ELF-1 (cell line): ENCODE results near the gene NFIA.

ENCODE experiments used
- DNase-seq: peaks from one replicate; pipeline ENCODE4 v3.0.0-alpha.2; 2016; ENCODE audit warnings: low read depth, low spot score

Gene NFIA

GRCh38 chr1:61152469-61153105 lies 70.2 kb downstream of the NFIA start:
- no peak for DNase-seq

GRCh38 chr1:61156576-61157467 lies 74.5 kb downstream of the NFIA start:
- no peak for DNase-seq

GRCh38 chr1:61157468-61157987 lies 75.2 kb downstream of the NFIA start:
- DNase-seq, result no peak

- DNase-seq, result no peak
These were observed 76.2 kb downstream of the NFIA start for GRCh38 chr1:61158591-61158990.

GRCh38 chr1:61160526-61160925 lies 78.2 kb downstream of the NFIA start:
- no peak for DNase-seq

- no peak for DNase-seq
These were observed 80.3 kb downstream of the NFIA start for GRCh38 chr1:61162520-61163258.

- no peak for DNase-seq
These were observed 81.0 kb downstream of the NFIA start for GRCh38 chr1:61163355-61163754.

- DNase-seq, result no peak
These were observed 83.0 kb downstream of the NFIA start for GRCh38 chr1:61165402-61165801.

- DNase-seq, result no peak
These were observed 84.9 kb downstream of the NFIA start for GRCh38 chr1:61167309-61167708.

GRCh38 chr1:61169045-61169444 lies 86.7 kb downstream of the NFIA start:
- no peak for DNase-seq

GRCh38 chr1:61169634-61170033 lies 87.3 kb downstream of the NFIA start:
- DNase-seq, result no peak

GRCh38 chr1:61170328-61171238 lies 88.2 kb downstream of the NFIA start:
- no peak for DNase-seq

- DNase-seq, result no peak
These were observed 89.0 kb downstream of the NFIA start for GRCh38 chr1:61171346-61171745.

- DNase-seq, result no peak
These were observed 89.6 kb downstream of the NFIA start for GRCh38 chr1:61171974-61172373.

- DNase-seq, result no peak
These were observed 90.8 kb downstream of the NFIA start for GRCh38 chr1:61173118-61173517.

GRCh38 chr1:61174060-61174795 lies 91.9 kb downstream of the NFIA start:
- DNase-seq, result no peak

GRCh38 chr1:61175976-61176375 lies 93.6 kb downstream of the NFIA start:
- no peak for DNase-seq

GRCh38 chr1:61181067-61182038 lies 99.0 kb downstream of the NFIA start:
- no peak for DNase-seq

- no peak for DNase-seq
These were observed 99.7 kb downstream of the NFIA start for GRCh38 chr1:61182049-61182448.
